Transverse colon (tissue), 4 donors: Measurements from ENCODE around the gene PPARD. TPM values are rescaled to one million over a fixed set of nuclear protein-coding genes. Genes with fewer than 3 reads are reported as not detected.

Experiments
- DNase-seq: peaks from one replicate; pipeline ENCODE4 v3.0.0-alpha.2; 2019
- H3K27ac ChIP-seq, 4 donors: fragments of 200-600 bp; sonication (generic); 2 replicates each; pipeline ENCODE4 v1.5.1; 2016 to 2018; ENCODE audit warnings: inconsistent platforms in 4 of 4
- H3K27me3 ChIP-seq: fragments of 200-600 bp; sonication (generic); 2 replicates; pipeline ENCODE4 v1.5.1; 2017; ENCODE audit warnings: inconsistent platforms
- H3K36me3 ChIP-seq, 4 donors: fragments of 200-600 bp; sonication (generic); 2 replicates each; pipeline ENCODE4 v1.5.1; 2017 to 2019; ENCODE audit warnings: inconsistent platforms in 4 of 4
- H3K4me1 ChIP-seq, 4 donors: fragments of 200-600 bp; sonication (generic); 2 replicates each; pipeline ENCODE4 v1.5.1; 2017 to 2020; ENCODE audit warnings: inconsistent platforms in 4 of 4
- H3K4me3 ChIP-seq, 4 donors: fragments of 200-600 bp; sonication (generic); 1 replicate in 1 of 4; 2 replicates in 3 of 4; pipeline versions ENCODE4 v1.5.1 to v1.6.1; 2017 to 2019; ENCODE audit warnings: inconsistent platforms in 4 of 4
- H3K9me3 ChIP-seq, 2 donors: fragments of 200-600 bp; sonication (generic); 2 replicates each; pipeline ENCODE4 v1.5.1; 2017 to 2019; ENCODE audit warnings: inconsistent platforms in 2 of 2
- CTCF ChIP-seq, 5 experiments: fragments of 200-600 bp in 3 of 5; fragments of 450-650 bp in 2 of 5; sonication (generic) in 3 of 5; IDR thresholded peaks; 1 replicate in 2 of 5; 2 replicates in 3 of 5; pipeline ENCODE4 v1.5.1; 2016 to 2017; ENCODE audit warnings: antibody characterized with exemption in 5 of 5, inconsistent platforms in 3 of 5, mild to moderate bottlenecking in 2 of 5, moderate library complexity in 1 of 5
- EP300 ChIP-seq: sonication (generic); formaldehyde crosslinking; IDR thresholded peaks from one replicate; pipeline ENCODE4 v1.6.1; 2017; ENCODE audit warnings: antibody characterized with exemption, low read depth
- POLR2A ChIP-seq: fragments of 450-650 bp; IDR thresholded peaks from one replicate; pipeline ENCODE4 v1.6.1; 2016; ENCODE audit warnings: antibody characterized with exemption, mild to moderate bottlenecking, moderate library complexity
- POLR2AphosphoS5 ChIP-seq, 3 donors: sonication (generic); formaldehyde crosslinking; IDR thresholded peaks; one replicate each; pipeline ENCODE4 v1.6.1; 2016; ENCODE audit warnings: antibody characterized with exemption in 3 of 3
- WGBS, 2 donors: methylation state at CpG; one replicate each; pipeline ENCODE4 v1.1.5; 2018; ENCODE audit warnings: low coverage in 1 of 2; 5-methylcytosine and 5-hydroxymethylcytosine counted together
- in situ Hi-C, 4 donors: fragments of 200-750 bp; cut with MboI; loops; one replicate each; pipeline versions ENCODE4 v1.15.0 to v1.15.1; 2017; ENCODE audit warnings: low sequenced_read_pairs in 3 of 4, low pct_ligation_motif_present in 1 of 4, low pct_unique_long_range_greater_than_20kb in 1 of 4
- intact Hi-C: fragments of 100-400 bp; cut with DNase I; formaldehyde crosslinking; loops from one replicate; pipeline ENCODE4 v1.15.1; 2023; ENCODE audit warnings: low total_unique reads
- total RNA-seq, 4 donors: library from RNA; depleted of rRNA; stranded (reverse); fragments of >200 nt; gene quantifications; one replicate each; pipeline ENCODE4 v1.1.0, GENCODE V29; 2016

Gene PPARD
- total RNA-seq, 4 donors from 2014 or later, result 19.8 to 110 (median 29.3) TPM

GRCh38 chr6:35473075-35473849 lies 130.9 kb downstream of the PPARD start:
- Histone ChIP-seq H3K4me3 (no peak overlapping the region), H3K27me3 (no peaks in the 10 kb centered on the region), H3K27ac (peak overlapping the region in 2 of 4 donors; percentile 90 to 93), H3K4me1 (peaks cover 11 to 33% (median 25%) of the 10 kb centered on the region in 4 donors), H3K9me3 (no peaks in the 10 kb centered on the region), H3K36me3 (peaks cover 0 to 10% (median 0%) of the 10 kb centered on the region in 4 donors)
- intact Hi-C loops, result no loop called here
- WGBS, 2 donors, result 62 to 82% methylated on average over 3 to 9 of the region's 9 CpGs
- in situ Hi-C loops, result no loop called here
- no peak for TF ChIP-seq POLR2A
- no peak for TF ChIP-seq POLR2AphosphoS5 (IDR thresholded peaks at IDR 0.05)
- TF ChIP-seq EP300, result no peak
- TF ChIP-seq CTCF (IDR thresholded peaks at IDR 0.05), result no peak
- DNase-seq, result no peak

- DNase-seq, result no peak
- Histone ChIP-seq H3K36me3 (peaks cover 0 to 10% (median 0%) of the 10 kb centered on the region in 4 donors), H3K27ac (peak overlapping the region in 1 of 4 donors; percentile 41)
Measured at GRCh38 chr6:35473850-35474130, 131.4 kb downstream of the PPARD start.

GRCh38 chr6:35474131-35474941 lies 132.0 kb downstream of the PPARD start:
- no peak overlapping the region for H3K4me3 ChIP-seq
- no peak for TF ChIP-seq CTCF (IDR thresholded peaks at IDR 0.05)
- TF ChIP-seq EP300, result no peak
- TF ChIP-seq POLR2AphosphoS5 (IDR thresholded peaks at IDR 0.05), result no peak
- TF ChIP-seq POLR2A, result no peak
- H3K36me3 ChIP-seq, result peaks cover 0 to 10% (median 0%) of the 10 kb centered on the region in 4 donors
- no peaks in the 10 kb centered on the region for H3K27me3 ChIP-seq
- H3K4me1 ChIP-seq, result peaks cover 11 to 30% (median 25%) of the 10 kb centered on the region in 4 donors
- peak overlapping the region in 1 of 4 donors; percentile 41 for H3K27ac ChIP-seq
- intact Hi-C loops, result no loop called here
- DNase-seq, result no peak
- no peaks in the 10 kb centered on the region for H3K9me3 ChIP-seq
- 40 to 89% methylated on average over 1 to 14 of the region's 14 CpGs for WGBS, 2 donors
- in situ Hi-C loops, result no loop called here

More at GRCh38 chr6:35473850-35474130, 131.4 kb downstream of the PPARD start:
- Histone ChIP-seq H3K4me3 (no peak overlapping the region), H3K27me3 (no peaks in the 10 kb centered on the region), H3K9me3 (no peaks in the 10 kb centered on the region), H3K4me1 (peaks cover 11 to 33% (median 25%) of the 10 kb centered on the region in 4 donors)
- intact Hi-C loops (no loop called here), in situ Hi-C loops (no loop called here)
- TF ChIP-seq EP300 (no peak), CTCF (IDR thresholded peaks at IDR 0.05) (no peak)

- intact Hi-C loops, result no loop called here
- no peaks in the 10 kb centered on the region for H3K27me3 ChIP-seq
- peaks cover 0 to 10% (median 0%) of the 10 kb centered on the region in 4 donors for H3K36me3 ChIP-seq
- no peaks in the 10 kb centered on the region for H3K9me3 ChIP-seq
- no peak overlapping the region for H3K27ac ChIP-seq
- no peak overlapping the region for H3K4me3 ChIP-seq
- H3K4me1 ChIP-seq, result peaks cover 8 to 23% (median 19%) of the 10 kb centered on the region in 4 donors
- no peak for DNase-seq
- in situ Hi-C loops, result no loop called here
- TF ChIP-seq POLR2AphosphoS5 (IDR thresholded peaks at IDR 0.05), result no peak
- TF ChIP-seq POLR2A, result no peak
- TF ChIP-seq EP300, result no peak
- TF ChIP-seq CTCF (IDR thresholded peaks at IDR 0.05), result no peak
- 89 to 100% methylated on average over 2 to 20 of the region's 20 CpGs for WGBS, 2 donors
Measured at GRCh38 chr6:35474942-35475570, 132.7 kb downstream of the PPARD start.
